GM04503 (cell line): Measurements from ENCODE around the gene HES3.

Source experiments
- DNase-seq: peaks from one replicate; pipeline ENCODE4 v3.0.0-alpha.2; 2012; ENCODE audit warnings: low read depth

HES3 gene

GRCh38 chr1:6246497-6247467 lies 2.8 kb downstream of the HES3 start:
- no peak for DNase-seq

- DNase-seq: no peak
Observed at GRCh38 chr1:6247651-6248050, 3.7 kb downstream of the HES3 start.

GRCh38 chr1:6248161-6248776 lies 4.3 kb downstream of the HES3 start:
- no peak for DNase-seq

- DNase-seq: no peak
Observed at GRCh38 chr1:6248932-6249738, 5.2 kb downstream of the HES3 start.

- DNase-seq: no peak
Observed at GRCh38 chr1:6249739-6250689, 6.0 kb downstream of the HES3 start.

GRCh38 chr1:6251233-6251632 lies 7.3 kb downstream of the HES3 start:
- DNase-seq: no peak

- no peak for DNase-seq
Observed at GRCh38 chr1:6251681-6252373, 7.8 kb downstream of the HES3 start.

- DNase-seq: no peak
Observed at GRCh38 chr1:6252374-6252710, 8.4 kb downstream of the HES3 start.

GRCh38 chr1:6253380-6253779 lies 9.4 kb downstream of the HES3 start:
- no peak for DNase-seq

GRCh38 chr1:6254691-6255090 lies 10.7 kb downstream of the HES3 start:
- no peak for DNase-seq

- no peak for DNase-seq
Observed at GRCh38 chr1:6256645-6257044, 12.7 kb downstream of the HES3 start.

- DNase-seq: no peak
Observed at GRCh38 chr1:6257541-6258069, 13.6 kb downstream of the HES3 start.

- DNase-seq: no peak
Observed at GRCh38 chr1:6258675-6259074, 14.7 kb downstream of the HES3 start.

GRCh38 chr1:6259491-6260362 lies 15.7 kb downstream of the HES3 start:
- no peak for DNase-seq

GRCh38 chr1:6260433-6260934 lies 16.5 kb downstream of the HES3 start:
- DNase-seq: no peak

- DNase-seq: no peak
Observed at GRCh38 chr1:6260961-6261614, 17.1 kb downstream of the HES3 start, which contains the start of gene GPR153. GPR153 (minus strand) TSS chr1:6261098; CDS start chr1:6254905, 6,193 bp downstream.

- no peak for DNase-seq
Observed at GRCh38 chr1:6261615-6261995, 17.6 kb downstream of the HES3 start.

- DNase-seq: no peak
Observed at GRCh38 chr1:6262555-6263420, 18.8 kb downstream of the HES3 start.
